Kidney (tissue), 14 donors: ENCODE data around the gene PDE12. TPM values are rescaled to one million over a fixed set of nuclear protein-coding genes. Genes with fewer than 3 reads are reported as not detected.
"Not testable (repeated sequence)": the region's sequence is repeated elsewhere in the genome, so short reads cannot be mapped to it uniquely, and the experiment has no call there.

Experiments
- DNase-seq, 5 donors: peaks; one replicate each; pipeline ENCODE4 v3.0.0-alpha.2; 2013 to 2020
- FAIRE-seq: peaks from 2 replicates; lab custom pipeline; 2012; peaks lifted over from hg19 to GRCh38; lab: Jason Lieb, UNC
- H3K27ac ChIP-seq, 2 donors: one replicate each; pipeline ENCODE4 v1.7.0; 2013; ENCODE audit warnings: low read depth in 2 of 2, low read length in 2 of 2, inconsistent platforms in 1 of 2
- H3K27me3 ChIP-seq: one replicate; pipeline ENCODE4 v1.7.1; 2013; ENCODE audit warnings: low read length, inconsistent platforms; ENCODE audit not compliant: control insufficient read depth, insufficient read depth
- H3K36me3 ChIP-seq, 3 donors: one replicate each; pipeline versions ENCODE4 v1.7.0 to v1.7.1; 2013; ENCODE audit warnings: low read length in 3 of 3, control low read depth in 1 of 3, inconsistent platforms in 1 of 3; ENCODE audit not compliant: insufficient read depth in 3 of 3, control insufficient read depth in 2 of 3
- H3K4me1 ChIP-seq, 3 donors: one replicate each; pipeline versions ENCODE4 v1.7.0 to v1.7.1; 2013; ENCODE audit warnings: low read length in 3 of 3, inconsistent platforms in 1 of 3, low read depth in 1 of 3; ENCODE audit not compliant: control insufficient read depth in 2 of 3, insufficient read depth in 2 of 3
- H3K4me3 ChIP-seq, 3 donors: one replicate each; pipeline versions ENCODE4 v1.7.0 to v1.8.1; 2013; ENCODE audit warnings: low read length in 3 of 3, control low read depth in 1 of 3, inconsistent platforms in 1 of 3
- H3K9ac ChIP-seq, 3 donors: one replicate each; pipeline versions ENCODE4 v1.7.0 to v1.7.1; 2013; ENCODE audit warnings: low read length in 3 of 3, control low read depth in 1 of 3, inconsistent platforms in 1 of 3
- H3K9me3 ChIP-seq, 3 donors: one replicate each; pipeline versions ENCODE4 v1.7.0 to v1.7.1; 2013; ENCODE audit warnings: low read length in 3 of 3, control low read depth in 1 of 3, inconsistent platforms in 1 of 3; ENCODE audit not compliant: control insufficient read depth in 2 of 3, insufficient read depth in 1 of 3
- CTCF ChIP-seq: IDR thresholded peaks from 3 replicates; pipeline ENCODE4 v1.5.1; 2012; ENCODE audit warnings: mild to moderate bottlenecking, moderate library complexity, borderline replicate concordance; ENCODE audit not compliant: insufficient read depth; ENCODE audit errors: extremely low read depth
- intact Hi-C: fragments of 100-400 bp; cut with DNase I; formaldehyde crosslinking; loops from one replicate; pipeline ENCODE4 v1.11.1; 2022
- polyA plus RNA-seq: library from polyadenylated mRNA; stranded (reverse); fragments of 350-450 nt; fragmentation: Illumina TruSeq; extraction: RNeasy Lipid Tissue Mini Kit (QIAGEN cat#74804); gene quantifications from one replicate; pipeline ENCODE4 v1.2.3, GENCODE V29; 2014; ENCODE audit warnings: low read depth, low replicate concordance; ENCODE audit not compliant: insufficient read depth
- total RNA-seq: library from RNA; stranded (reverse); fragmentation: NEBNext Ultra II Directional; extraction: Animal tissue kit (Norgen Biotek cat#: 25700); gene quantifications from one replicate; pipeline ENCODE4 v1.2.1, GENCODE V29; 2021
- donor health status: control.
- donor health status: control.
- donor health status: control.
- donor health status: control.
- donor health status: control.
- donor health status: DM: yes; HTN: yes; CAD: no.
- donor health status: Normal renal cell carcinoma (clear cell type).

The PDE12 gene
- total and polyA plus RNA-seq, 2 donors from 2014 or later = 6.1 to 21.1 TPM

GRCh38 chr3:57604971-57605370 is 48.9 kb downstream of the PDE12 start:
- H3K4me3 ChIP-seq = no peak overlapping the region
- no peaks in the 10 kb centered on the region for H3K27me3 ChIP-seq
- intact Hi-C loops = no loop called here
- no peaks in the 10 kb centered on the region for H3K4me1 ChIP-seq
- H3K27ac ChIP-seq = no peak overlapping the region
- DNase-seq = no peak
- H3K36me3 ChIP-seq = no peaks in the 10 kb centered on the region
- no peaks in the 10 kb centered on the region for H3K9me3 ChIP-seq
- no peak for TF ChIP-seq CTCF
- H3K9ac ChIP-seq = no peak overlapping the region
- FAIRE-seq = no peak

GRCh38 chr3:57605683-57606082 is 49.6 kb downstream of the PDE12 start:
- H3K4me1 ChIP-seq = no peaks in the 10 kb centered on the region
- H3K27ac ChIP-seq = no peak overlapping the region
- no peak overlapping the region for H3K9ac ChIP-seq
- DNase-seq (no peak), FAIRE-seq (no peak)
- H3K4me3 ChIP-seq = no peak overlapping the region
- no peak for TF ChIP-seq CTCF
- intact Hi-C loops = no loop called here
- no peaks in the 10 kb centered on the region for H3K27me3 ChIP-seq
- H3K36me3 ChIP-seq = no peaks in the 10 kb centered on the region
- no peaks in the 10 kb centered on the region for H3K9me3 ChIP-seq

- H3K9me3 ChIP-seq, intact Hi-C loops, FAIRE-seq, H3K9ac ChIP-seq, H3K27ac ChIP-seq, H3K4me1 ChIP-seq, H3K27me3 ChIP-seq, DNase-seq, H3K36me3 ChIP-seq, H3K4me3 ChIP-seq: not testable (repeated sequence)
These were observed 55.8 kb downstream of the PDE12 start for GRCh38 chr3:57611870-57612269.

- Histone ChIP-seq H3K9me3 (no peaks in the 10 kb centered on the region), H3K36me3 (no peaks in the 10 kb centered on the region), H3K27me3 (no peaks in the 10 kb centered on the region), H3K27ac (no peak overlapping the region), H3K9ac (no peak overlapping the region), H3K4me1 (no peaks in the 10 kb centered on the region), H3K4me3 (no peak overlapping the region)
- FAIRE-seq (no peak), DNase-seq (no peak)
- intact Hi-C loops = no loop called here
- TF ChIP-seq CTCF = no peak
These were observed 60.2 kb downstream of the PDE12 start for GRCh38 chr3:57616233-57616632.

Other genes starting within 250 kb of the PDE12 start
- gene DNAH12, start 11.9 kb upstream of the PDE12 start, total RNA-seq = 0.38 TPM
- not detected for gene DNAH12, start 11.9 kb upstream of the PDE12 start, polyA plus RNA-seq
- 123 TPM for gene ARF4, start 41.1 kb downstream of the PDE12 start, total RNA-seq
- gene ARF4, start 41.1 kb downstream of the PDE12 start, polyA plus RNA-seq = 131 TPM
- gene DENND6A, start 136.8 kb downstream of the PDE12 start, total RNA-seq = 38.4 TPM
- 7.8 TPM for gene DENND6A, start 136.8 kb downstream of the PDE12 start, polyA plus RNA-seq
- 86.1 TPM for gene SLMAP, start 200.0 kb downstream of the PDE12 start, total RNA-seq
- 22.0 TPM for gene SLMAP, start 200.0 kb downstream of the PDE12 start, polyA plus RNA-seq